ENCODE measurements around the gene RFK. TPM values are rescaled to one million over a fixed set of nuclear protein-coding genes. Genes with fewer than 3 reads are reported as not detected.

RFK gene
- total and polyA plus RNA-seq, 2 of the 13 experiments (the other 11 are each of a cell fraction or from before 2014, with no cell fraction given): 18.2 to 37.2 TPM

GRCh38 chr9:76401580-76402354 lies 7.5 kb upstream of the RFK start (continued):
- peak; percentile 70 for TF ChIP-seq HMG20B (CRISPR knock-in tag; conservative IDR thresholded peaks at IDR 0.05)
- peak; percentile 82; the same call in 1 of the 2 replicates for TF ChIP-seq AHDC1 (CRISPR knock-in tag; IDR thresholded peaks at IDR 0.05; ENCODE audit: borderline replicate concordance)
- no peak for TF ChIP-seq SOX6 (IDR thresholded peaks at IDR 0.05)
- peak; percentile 68; the same call in 1 of the 2 replicates for TF ChIP-seq SOX6 (CRISPR knock-in tag; IDR thresholded peaks at IDR 0.05)
- no peak for TF ChIP-seq ZBTB21 (CRISPR knock-in tag; IDR thresholded peaks at IDR 0.05)
- TF ChIP-seq ZNF280D (CRISPR knock-in tag; IDR thresholded peaks at IDR 0.05): peak; percentile 69; the same call in 1 of the 2 replicates
- peak; percentile 68; the same call in 1 of the 2 replicates for TF ChIP-seq SOX5 (CRISPR knock-in tag; IDR thresholded peaks at IDR 0.05; ENCODE audit: borderline replicate concordance)
- TF ChIP-seq HNF4A (CRISPR knock-in tag; IDR thresholded peaks at IDR 0.05): peak; percentile 60
- TF ChIP-seq ZNF232 (CRISPR knock-in tag; IDR thresholded peaks at IDR 0.05; ENCODE audit: borderline replicate concordance): no peak
- peak; percentile 72 for TF ChIP-seq FOXP4 (CRISPR knock-in tag; IDR thresholded peaks at IDR 0.05)
- peak; percentile 44 for TF ChIP-seq CTCF (CRISPR knock-in tag; IDR thresholded peaks at IDR 0.05)
- peak in 1 of 2 experiments; percentile 13; a peak in 1 of 4 replicates for TF ChIP-seq KLF16 (CRISPR knock-in tag; IDR thresholded peaks at IDR 0.05)
- TF ChIP-seq RBFOX2 (IDR thresholded peaks at IDR 0.05; ENCODE audit: low read depth, low read length): 0 out of 2 replicates have a peak, but pooled peaks have one; percentile 26
- peak; percentile 39; the same call in 1 of the 2 replicates for TF ChIP-seq ZNF292 (CRISPR knock-in tag; IDR thresholded peaks at IDR 0.05; ENCODE audit: borderline replicate concordance, low read depth)
- TF ChIP-seq NR2C2 (CRISPR knock-in tag; IDR thresholded peaks at IDR 0.05; ENCODE audit: borderline replicate concordance): peak; percentile 93
- no peak for TF ChIP-seq ZNF12 (CRISPR knock-in tag; IDR thresholded peaks at IDR 0.05)

Measured in HepG2 (cell line).